AG10803 (cell line): ENCODE results near the gene TMEM109.

ENCODE experiments used
- DNase-seq: peaks from one replicate; pipeline ENCODE4 v3.0.0; 2010; ENCODE audit warnings: low read depth
- H3K4me3 ChIP-seq: 2 replicates; pipeline ENCODE4 v1.5.1; 2011; ENCODE audit warnings: mild to moderate bottlenecking, low read length, control low read depth
- TF ChIP-seq, protein P1 (sequence below): conservative IDR thresholded peaks from 2 replicates; pipeline ENCODE4 v1.5.1; 2011; ENCODE audit warnings: mild to moderate bottlenecking, low read length, control low read depth, inconsistent platforms

Gene TMEM109

DNA sequence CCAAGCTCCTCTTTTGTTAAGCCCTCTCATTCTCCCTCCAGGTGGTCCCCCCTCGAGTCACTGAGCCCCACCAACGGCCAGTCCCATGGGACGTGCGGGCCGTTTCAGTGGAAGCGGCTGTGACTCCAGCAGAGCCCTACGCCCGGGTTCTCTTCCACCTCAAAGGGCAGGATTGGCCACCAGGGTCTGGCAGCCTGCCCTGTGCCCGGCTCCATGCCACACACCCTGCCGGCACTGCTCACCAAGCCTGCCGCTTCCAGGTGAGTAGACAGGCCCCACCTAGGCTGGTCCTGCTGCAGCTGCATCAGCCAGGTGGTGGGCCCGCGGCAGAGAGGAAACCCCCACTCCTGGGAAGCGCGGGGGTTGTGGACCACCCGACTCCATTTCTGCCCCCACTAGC lies 13.6 kb downstream of the TMEM109 start:
- H3K4me3 ChIP-seq: no peak overlapping the region
- TF ChIP-seq, protein P1, sequence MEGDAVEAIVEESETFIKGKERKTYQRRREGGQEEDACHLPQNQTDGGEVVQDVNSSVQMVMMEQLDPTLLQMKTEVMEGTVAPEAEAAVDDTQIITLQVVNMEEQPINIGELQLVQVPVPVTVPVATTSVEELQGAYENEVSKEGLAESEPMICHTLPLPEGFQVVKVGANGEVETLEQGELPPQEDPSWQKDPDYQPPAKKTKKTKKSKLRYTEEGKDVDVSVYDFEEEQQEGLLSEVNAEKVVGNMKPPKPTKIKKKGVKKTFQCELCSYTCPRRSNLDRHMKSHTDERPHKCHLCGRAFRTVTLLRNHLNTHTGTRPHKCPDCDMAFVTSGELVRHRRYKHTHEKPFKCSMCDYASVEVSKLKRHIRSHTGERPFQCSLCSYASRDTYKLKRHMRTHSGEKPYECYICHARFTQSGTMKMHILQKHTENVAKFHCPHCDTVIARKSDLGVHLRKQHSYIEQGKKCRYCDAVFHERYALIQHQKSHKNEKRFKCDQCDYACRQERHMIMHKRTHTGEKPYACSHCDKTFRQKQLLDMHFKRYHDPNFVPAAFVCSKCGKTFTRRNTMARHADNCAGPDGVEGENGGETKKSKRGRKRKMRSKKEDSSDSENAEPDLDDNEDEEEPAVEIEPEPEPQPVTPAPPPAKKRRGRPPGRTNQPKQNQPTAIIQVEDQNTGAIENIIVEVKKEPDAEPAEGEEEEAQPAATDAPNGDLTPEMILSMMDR: no peak
- DNase-seq: no peak

DNA sequence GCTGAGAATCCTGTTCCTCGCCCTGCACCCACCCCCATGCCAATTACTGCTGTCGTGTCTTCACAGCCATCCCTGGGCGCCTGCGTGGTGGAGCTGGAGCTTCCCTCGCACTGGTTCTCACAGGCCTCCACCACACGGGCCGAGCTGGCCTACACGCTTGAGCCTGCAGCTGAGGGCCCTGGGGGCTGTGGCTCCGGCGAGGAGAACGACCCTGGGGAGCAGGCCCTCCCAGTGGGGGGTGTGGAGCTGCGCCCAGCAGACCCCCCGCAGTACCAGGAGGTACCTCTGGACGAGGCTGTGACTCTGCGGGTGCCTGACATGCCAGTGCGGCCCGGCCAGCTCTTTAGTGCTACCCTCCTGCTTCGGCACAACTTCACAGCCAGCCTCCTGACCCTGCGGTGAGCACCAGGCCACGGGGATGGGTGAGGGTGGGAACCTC lies 14.6 kb downstream of the TMEM109 start:
- DNase-seq: no peak
- H3K4me3 ChIP-seq: no peak overlapping the region
- TF ChIP-seq, protein P1: no peak

DNA sequence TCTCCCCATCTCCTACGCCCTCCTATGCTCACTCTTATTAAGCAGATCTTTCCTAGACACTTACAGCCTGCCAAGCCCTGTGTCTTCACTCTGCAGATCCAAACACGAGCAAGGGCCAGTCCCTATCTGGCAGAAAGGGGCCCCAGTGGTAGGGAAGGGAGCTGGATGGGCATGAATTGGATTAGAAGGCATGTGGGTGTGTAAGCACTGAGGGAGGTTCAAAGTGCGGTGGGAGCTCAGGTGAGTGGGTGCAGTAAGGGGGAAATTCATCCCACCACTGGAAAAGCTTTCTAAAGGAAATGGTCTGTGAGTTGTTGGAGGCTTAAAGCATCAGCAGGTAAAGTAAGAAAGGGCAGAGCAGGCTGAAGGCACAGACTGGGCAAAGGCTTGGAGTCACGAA lies 15.8 kb downstream of the TMEM109 start:
- TF ChIP-seq, protein P1: no peak
- DNase-seq: no peak
- H3K4me3 ChIP-seq: no peak overlapping the region

DNA sequence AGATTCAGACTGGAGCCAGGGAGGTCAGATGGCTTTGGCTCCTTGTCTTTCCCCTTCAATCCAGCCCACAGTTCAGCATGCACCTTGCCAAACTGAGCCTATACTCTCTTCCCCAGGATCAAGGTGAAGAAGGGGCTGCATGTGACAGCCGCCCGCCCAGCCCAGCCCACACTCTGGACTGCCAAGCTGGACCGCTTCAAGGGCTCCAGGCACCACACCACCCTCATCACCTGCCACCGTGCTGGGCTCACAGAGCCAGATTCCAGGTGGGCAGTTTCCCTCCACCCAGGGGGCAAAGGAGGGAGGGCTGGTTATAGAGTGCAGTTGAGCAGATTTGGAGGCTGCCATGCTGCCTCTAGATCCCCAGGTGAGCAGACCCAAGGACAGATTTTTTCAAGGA lies 16.4 kb downstream of the TMEM109 start:
- no peak for DNase-seq
- H3K4me3 ChIP-seq: no peak overlapping the region
- TF ChIP-seq, protein P1: no peak

DNA sequence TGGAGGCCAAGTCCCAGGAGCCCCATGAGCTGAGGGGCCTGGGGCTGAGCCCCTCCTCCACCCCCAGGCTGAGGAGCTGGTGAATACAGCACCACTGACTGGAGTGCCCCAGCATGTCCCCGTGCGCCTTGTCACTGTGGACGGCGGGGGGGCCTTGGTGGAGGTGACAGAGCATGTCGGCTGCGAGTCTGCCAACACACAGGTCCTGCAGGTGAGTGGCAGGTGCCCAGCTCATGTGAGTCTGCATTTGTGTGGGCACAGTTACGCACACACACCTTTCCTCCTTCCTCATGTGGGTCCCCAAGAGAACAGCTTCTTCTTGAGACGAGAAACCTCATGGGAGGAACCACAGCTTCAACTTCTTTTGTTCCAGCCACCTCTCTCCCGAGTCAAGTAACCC lies 18.0 kb downstream of the TMEM109 start:
- H3K4me3 ChIP-seq: no peak overlapping the region
- TF ChIP-seq, protein P1: no peak
- DNase-seq: no peak

DNA sequence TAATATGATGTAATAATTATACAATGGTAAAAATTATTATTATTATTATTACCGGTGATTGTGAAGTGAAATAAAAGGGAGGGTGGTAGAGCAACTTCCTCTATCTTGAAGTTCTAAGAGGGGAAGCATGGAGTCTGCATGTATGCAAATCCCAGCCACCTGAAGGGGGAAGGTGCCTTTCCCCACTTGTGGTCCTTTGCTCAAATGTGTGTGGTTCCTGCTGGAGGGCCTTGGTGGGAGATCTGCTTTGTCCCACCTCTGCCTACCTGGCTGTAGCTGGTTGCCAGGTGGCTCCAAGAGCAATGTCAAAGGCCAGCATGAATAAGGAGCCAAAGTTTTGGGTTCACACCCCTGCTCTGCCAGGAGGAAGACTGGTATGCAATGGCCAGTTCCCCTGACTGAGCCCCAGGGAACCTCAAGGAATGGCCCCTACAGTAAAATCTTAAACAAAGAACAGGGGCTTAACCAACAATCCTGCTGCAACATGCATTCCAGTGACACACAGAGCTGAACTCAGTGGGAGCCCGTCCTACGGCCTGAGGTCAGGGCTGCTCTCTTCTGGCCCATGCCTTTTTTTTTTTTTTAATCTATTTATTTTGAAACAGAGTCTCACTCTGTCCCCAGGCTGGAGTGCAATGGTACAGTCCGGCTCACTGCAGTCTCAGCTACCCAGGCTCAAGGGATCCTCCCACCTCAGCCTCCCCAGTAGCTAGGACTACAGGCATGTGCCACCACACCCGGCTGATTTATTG lies 18.8 kb downstream of the TMEM109 start:
- DNase-seq: no peak
- TF ChIP-seq, protein P1: no peak
- no peak overlapping the region for H3K4me3 ChIP-seq

DNA sequence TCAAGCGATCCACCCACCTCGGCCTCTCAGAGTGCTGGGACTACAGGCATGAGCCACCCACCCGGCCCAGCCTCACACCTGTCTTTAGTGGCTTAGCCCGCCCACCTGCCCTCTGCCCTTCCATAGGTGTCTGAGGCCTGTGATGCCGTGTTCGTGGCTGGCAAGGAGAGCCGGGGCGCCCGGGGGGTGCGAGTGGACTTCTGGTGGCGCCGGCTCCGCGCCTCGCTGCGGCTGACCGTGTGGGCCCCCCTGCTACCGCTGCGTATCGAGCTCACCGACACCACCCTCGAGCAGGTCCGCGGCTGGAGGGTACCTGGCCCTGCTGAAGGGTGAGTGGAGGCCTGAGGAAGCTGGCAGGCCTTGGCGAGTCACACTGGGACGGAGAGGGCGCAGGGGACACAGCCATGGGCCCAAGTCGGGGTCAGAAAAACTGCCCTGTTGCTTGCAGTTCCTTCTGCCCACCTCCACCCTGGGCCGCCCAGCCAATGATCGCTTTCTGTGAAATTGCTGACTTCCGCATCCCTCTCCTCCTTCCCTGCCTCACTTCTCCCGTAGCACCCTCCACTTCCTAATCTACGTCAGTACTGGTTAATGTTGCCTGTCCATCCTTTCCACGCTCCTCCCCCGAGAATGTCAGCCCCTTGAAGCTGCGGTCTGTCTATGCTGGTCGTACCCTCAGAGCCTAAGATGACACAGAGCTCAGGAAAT lies 19.6 kb downstream of the TMEM109 start:
- no peak for DNase-seq
- no peak overlapping the region for H3K4me3 ChIP-seq
- TF ChIP-seq, protein P1: no peak
